BLaER1 (cell line): Measurements from ENCODE around the gene CD2.

Experiments used
- H3K27ac ChIP-seq: shearing (Covaris generic); formaldehyde crosslinking; 2 replicates; pipeline ENCODE4 v1.8.1; 2022
- H3K27me3 ChIP-seq: shearing (Covaris generic); formaldehyde crosslinking; 2 replicates; pipeline ENCODE4 v1.8.1; 2022
- H3K36me3 ChIP-seq: shearing (Covaris generic); formaldehyde crosslinking; 2 replicates; pipeline ENCODE4 v1.8.1; 2022
- H3K4me1 ChIP-seq: shearing (Covaris generic); formaldehyde crosslinking; 2 replicates; pipeline ENCODE4 v1.8.1; 2022
- H3K4me2 ChIP-seq: shearing (Covaris generic); formaldehyde crosslinking; 2 replicates; pipeline ENCODE4 v1.8.1; 2022
- H3K4me3 ChIP-seq: shearing (Covaris generic); formaldehyde crosslinking; 2 replicates; pipeline ENCODE4 v1.8.1; 2022
- H3K9ac ChIP-seq: shearing (Covaris generic); formaldehyde crosslinking; 2 replicates; pipeline ENCODE4 v1.8.1; 2022
- H3K9me3 ChIP-seq: shearing (Covaris generic); formaldehyde crosslinking; 2 replicates; pipeline ENCODE4 v1.8.1; 2022
- H4K20me1 ChIP-seq: shearing (Covaris generic); formaldehyde crosslinking; 2 replicates; pipeline ENCODE4 v1.8.1; 2022
- Cebpa-rat ChIP-seq: shearing (Covaris generic); IDR thresholded peaks from 2 replicates; pipeline ENCODE4 v1.8.1; 2022

Gene CD2

DNA sequence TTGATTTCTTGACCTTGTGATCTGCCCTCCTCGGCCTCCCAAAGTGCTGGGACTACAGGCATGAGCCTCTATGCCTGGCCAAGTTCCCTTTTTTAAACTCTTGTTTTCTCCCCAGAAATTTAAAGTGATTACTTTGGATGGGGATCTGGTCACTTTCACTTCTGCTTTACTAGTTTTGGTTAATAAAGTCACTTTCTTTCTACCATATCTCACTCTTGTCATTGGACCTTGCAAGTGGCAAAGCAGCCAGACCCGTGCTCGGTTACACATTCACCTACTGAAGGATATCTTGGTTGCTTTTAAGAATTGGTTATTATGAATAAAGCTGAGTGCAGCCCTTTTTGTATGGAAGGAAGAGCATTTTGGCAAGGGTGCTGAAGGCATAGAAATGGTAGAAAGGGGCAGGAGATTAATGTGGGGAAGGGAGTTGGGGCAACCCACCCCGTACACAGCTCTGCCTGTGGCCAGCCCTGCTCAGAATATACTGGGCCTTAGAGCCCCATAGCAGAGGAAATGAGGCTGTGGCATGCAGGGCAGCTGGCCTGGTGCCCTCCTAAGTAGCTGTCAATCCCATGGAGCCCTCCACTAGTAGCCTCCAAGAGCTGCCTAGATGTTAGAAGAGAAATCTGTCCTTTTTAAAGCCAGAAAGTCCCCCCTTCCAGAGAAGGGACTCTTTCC is 40.7 kb downstream of the CD2 start:
- Histone ChIP-seq H3K27ac (no peak overlapping the region), H3K9ac (no peak overlapping the region), H3K27me3 (no peaks in the 10 kb centered on the region), H3K4me3 (no peak overlapping the region), H3K4me1 (peaks cover 23% of the 10 kb centered on the region), H3K4me2 (peak overlapping the region; percentile 22), H4K20me1 (no peaks in the 10 kb centered on the region), H3K36me3 (no peaks in the 10 kb centered on the region), H3K9me3 (peaks cover 5% of the 10 kb centered on the region; the same call in 1 of the 2 replicates)
- TF ChIP-seq Cebpa-rat = no peak

DNA sequence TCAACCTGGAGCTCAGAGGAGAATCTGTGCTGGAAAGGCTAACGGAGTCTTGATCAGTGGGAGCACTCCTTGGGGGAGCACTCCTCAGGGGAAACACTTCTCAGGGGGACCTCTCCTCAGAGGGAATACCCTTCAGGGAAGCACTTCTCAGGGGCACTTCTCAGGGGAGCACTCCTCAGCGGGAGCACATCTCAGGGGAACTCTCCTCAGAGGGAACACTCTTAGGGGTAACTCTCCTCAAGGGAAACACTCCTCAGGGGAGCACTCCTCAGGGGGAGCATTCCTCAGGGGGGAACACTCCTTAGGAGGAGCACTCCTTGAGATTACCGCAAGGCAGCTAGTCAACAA is 41.2 kb downstream of the CD2 start:
- Histone ChIP-seq H3K36me3 (no peaks in the 10 kb centered on the region), H3K4me3 (no peak overlapping the region), H3K4me2 (peak overlapping the region; percentile 22; the same call in 1 of the 2 replicates), H3K27me3 (no peaks in the 10 kb centered on the region), H3K4me1 (peaks cover 23% of the 10 kb centered on the region), H3K9ac (no peak overlapping the region), H3K9me3 (peaks cover 5% of the 10 kb centered on the region; the same call in 1 of the 2 replicates), H3K27ac (no peak overlapping the region), H4K20me1 (no peaks in the 10 kb centered on the region)
- TF ChIP-seq Cebpa-rat = no peak

DNA sequence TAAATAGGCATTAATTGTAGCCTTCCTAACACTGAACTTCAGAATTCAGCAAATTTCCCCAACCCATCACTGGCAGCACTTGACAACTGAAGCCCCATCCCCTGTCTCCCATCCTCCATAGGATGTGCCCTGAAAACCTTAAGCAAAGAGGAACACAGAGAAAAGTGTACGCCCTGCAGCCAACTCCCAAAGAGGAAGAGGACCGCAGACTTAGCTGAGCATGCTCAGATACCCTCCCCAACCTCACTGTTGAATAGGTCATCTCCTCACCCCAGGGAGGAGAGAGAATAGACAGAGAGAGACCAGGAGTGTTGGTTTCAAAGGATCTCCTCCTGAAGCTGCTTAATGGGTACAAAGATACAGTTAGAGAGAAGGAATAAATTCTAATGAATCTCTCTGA is 50.5 kb downstream of the CD2 start:
- no peak overlapping the region for H3K27ac ChIP-seq
- no peaks in the 10 kb centered on the region for H4K20me1 ChIP-seq
- peaks cover 9% of the 10 kb centered on the region for H3K4me1 ChIP-seq
- H3K9ac ChIP-seq = no peak overlapping the region
- no peaks in the 10 kb centered on the region for H3K27me3 ChIP-seq
- TF ChIP-seq Cebpa-rat = no peak
- no peak overlapping the region for H3K4me2 ChIP-seq
- no peak overlapping the region for H3K4me3 ChIP-seq
- H3K9me3 ChIP-seq = no peaks in the 10 kb centered on the region
- no peaks in the 10 kb centered on the region for H3K36me3 ChIP-seq

DNA sequence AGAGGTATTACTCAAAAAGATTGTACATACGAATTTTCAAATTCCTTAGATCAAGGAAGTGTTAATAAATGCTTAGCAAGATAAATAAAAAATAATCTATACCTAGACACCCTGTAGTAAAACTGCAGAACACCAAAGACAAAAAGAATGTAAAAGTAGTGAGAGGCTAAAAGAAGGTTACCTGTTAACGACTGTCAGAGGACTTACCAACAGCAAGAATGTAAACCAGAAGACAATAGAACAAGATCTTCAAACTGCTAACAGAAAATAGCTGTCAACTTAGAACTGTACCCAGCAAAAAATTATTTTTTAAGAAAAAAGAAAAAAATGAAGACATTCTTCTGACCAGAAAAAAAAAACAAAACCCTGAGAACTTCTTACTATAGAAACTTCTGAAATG is 51.2 kb downstream of the CD2 start:
- Histone ChIP-seq H3K27me3 (no peaks in the 10 kb centered on the region), H3K4me3 (no peak overlapping the region), H3K9ac (no peak overlapping the region), H4K20me1 (no peaks in the 10 kb centered on the region), H3K9me3 (no peaks in the 10 kb centered on the region), H3K36me3 (no peaks in the 10 kb centered on the region), H3K4me1 (peaks cover 8% of the 10 kb centered on the region; the same call in 1 of the 2 replicates), H3K4me2 (no peak overlapping the region), H3K27ac (no peak overlapping the region)
- TF ChIP-seq Cebpa-rat = no peak

DNA sequence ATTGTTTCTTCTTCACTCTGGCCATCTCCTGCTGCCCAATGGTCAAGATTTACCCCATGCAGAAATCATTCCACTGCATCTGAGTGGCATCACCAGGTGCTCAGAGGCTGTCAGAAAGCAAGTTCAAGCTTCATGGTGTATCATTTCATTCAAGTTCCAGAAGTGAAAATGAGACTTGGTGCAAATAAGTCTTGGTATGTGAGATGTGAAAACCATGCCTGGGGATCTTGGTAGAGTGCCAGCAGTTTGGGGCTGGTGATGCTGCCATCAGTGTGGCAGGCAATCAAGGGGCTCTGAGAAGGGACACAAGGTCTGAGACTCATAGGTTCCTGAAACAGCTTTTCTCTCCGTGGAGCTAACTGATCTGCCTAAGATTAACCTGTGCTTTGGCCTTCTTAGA is 52.0 kb downstream of the CD2 start:
- no peak overlapping the region for H3K9ac ChIP-seq
- no peaks in the 10 kb centered on the region for H3K27me3 ChIP-seq
- peaks cover 10% of the 10 kb centered on the region; the same call in 1 of the 2 replicates for H3K4me1 ChIP-seq
- no peak overlapping the region for H3K27ac ChIP-seq
- TF ChIP-seq Cebpa-rat = no peak
- H3K36me3 ChIP-seq = no peaks in the 10 kb centered on the region
- no peaks in the 10 kb centered on the region for H4K20me1 ChIP-seq
- no peak overlapping the region for H3K4me3 ChIP-seq
- no peak overlapping the region for H3K4me2 ChIP-seq
- H3K9me3 ChIP-seq = peaks cover 7% of the 10 kb centered on the region

GRCh38 chr1:116806671-116807070 is 52.4 kb downstream of the CD2 start:
- no peak overlapping the region for H3K27ac ChIP-seq
- no peaks in the 10 kb centered on the region for H3K27me3 ChIP-seq
- TF ChIP-seq Cebpa-rat = no peak
- H3K9ac ChIP-seq = no peak overlapping the region
- H4K20me1 ChIP-seq = no peaks in the 10 kb centered on the region
- H3K36me3 ChIP-seq = no peaks in the 10 kb centered on the region
- no peak overlapping the region for H3K4me3 ChIP-seq
- H3K9me3 ChIP-seq = peaks cover 11% of the 10 kb centered on the region
- no peak overlapping the region for H3K4me2 ChIP-seq
- peaks cover 10% of the 10 kb centered on the region; the same call in 1 of the 2 replicates for H3K4me1 ChIP-seq

GRCh38 chr1:116807394-116808199 is 53.4 kb downstream of the CD2 start:
- Histone ChIP-seq H3K9ac (no peak overlapping the region), H3K4me1 (peaks cover 10% of the 10 kb centered on the region; the same call in 1 of the 2 replicates), H3K4me3 (no peak overlapping the region), H3K36me3 (no peaks in the 10 kb centered on the region), H4K20me1 (no peaks in the 10 kb centered on the region), H3K27ac (no peak overlapping the region), H3K27me3 (no peaks in the 10 kb centered on the region), H3K4me2 (no peak overlapping the region), H3K9me3 (peaks cover 21% of the 10 kb centered on the region)
- TF ChIP-seq Cebpa-rat = no peak

DNA sequence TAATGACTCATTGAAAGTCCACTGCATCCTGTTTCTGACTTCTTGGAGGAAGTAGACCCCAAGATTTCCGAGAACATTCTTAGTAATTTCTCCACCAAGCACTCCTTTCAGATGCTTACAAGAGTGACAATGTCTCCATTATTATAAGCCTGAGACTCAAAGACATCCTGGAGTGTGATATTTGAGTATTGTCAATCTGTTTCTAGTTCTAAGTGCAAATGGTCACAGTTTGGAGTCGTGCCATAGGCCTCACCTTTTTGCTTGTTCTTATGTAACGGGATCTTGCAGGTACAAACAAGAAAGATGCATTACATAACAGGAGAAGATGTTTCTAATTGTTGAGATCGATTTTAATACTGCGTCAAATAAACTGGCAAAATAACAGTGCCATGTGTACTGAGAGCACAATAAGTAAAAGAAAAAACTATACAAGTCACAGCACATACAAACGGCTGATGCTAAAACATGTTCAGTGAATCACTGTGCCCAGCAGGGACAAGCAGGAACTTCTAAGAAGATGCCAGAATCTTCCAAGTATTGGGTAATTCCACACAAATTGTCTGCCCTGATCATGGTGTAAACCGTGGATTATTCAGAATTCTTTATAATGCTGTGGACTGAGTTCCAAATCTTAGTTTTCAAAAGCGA is 54.1 kb downstream of the CD2 start:
- Histone ChIP-seq H3K27ac (no peak overlapping the region), H3K4me1 (peaks cover 10% of the 10 kb centered on the region; the same call in 1 of the 2 replicates), H3K36me3 (no peaks in the 10 kb centered on the region), H4K20me1 (no peaks in the 10 kb centered on the region), H3K27me3 (no peaks in the 10 kb centered on the region), H3K4me2 (no peak overlapping the region), H3K9me3 (peaks cover 28% of the 10 kb centered on the region), H3K9ac (no peak overlapping the region), H3K4me3 (no peak overlapping the region)
- no peak for TF ChIP-seq Cebpa-rat

DNA sequence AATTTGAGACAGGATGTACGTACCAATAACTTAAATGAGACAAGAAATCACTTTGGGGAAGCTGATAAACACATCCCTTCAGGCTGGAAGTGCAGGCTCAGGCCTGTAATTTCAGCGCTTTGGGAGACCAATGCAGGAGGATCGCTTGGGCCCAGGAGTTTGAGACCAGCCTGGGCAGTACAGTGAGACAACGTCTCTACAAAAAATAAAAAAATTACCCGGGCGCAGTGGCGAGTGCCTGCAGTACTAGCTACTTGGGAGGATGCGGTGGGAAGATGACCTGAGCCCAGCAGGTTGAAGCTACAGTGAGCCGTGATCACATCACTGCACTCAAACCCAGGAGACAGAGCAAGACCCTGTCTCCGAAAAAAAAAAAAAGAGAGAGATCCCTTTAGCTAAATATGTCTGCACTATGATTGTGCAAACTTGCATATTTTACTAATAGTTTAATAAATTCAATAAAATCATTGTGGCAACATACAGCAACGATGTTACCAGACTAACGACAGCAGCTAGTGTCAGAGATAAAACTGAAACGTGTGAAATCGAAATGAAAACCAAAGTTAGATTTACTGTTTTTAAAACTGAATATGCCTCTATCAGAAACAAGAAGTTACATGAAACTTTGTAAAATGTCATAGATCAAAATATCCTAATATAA is 54.7 kb downstream of the CD2 start:
- Histone ChIP-seq H3K4me2 (no peak overlapping the region), H3K4me3 (no peak overlapping the region), H3K36me3 (no peaks in the 10 kb centered on the region), H3K4me1 (peaks cover 10% of the 10 kb centered on the region; the same call in 1 of the 2 replicates), H3K27me3 (no peaks in the 10 kb centered on the region), H3K27ac (no peak overlapping the region), H4K20me1 (no peaks in the 10 kb centered on the region), H3K9ac (no peak overlapping the region), H3K9me3 (peaks cover 35% of the 10 kb centered on the region)
- no peak for TF ChIP-seq Cebpa-rat
